GM18511 (cell line): ENCODE measurements around the gene LYPD6B.

Experiments used
- ATAC-seq: cut with Tn5 transposase; IDR thresholded peaks from one replicate; pipeline ENCODE4 v1.9.1; 2021; ENCODE audit warnings: mild to moderate bottlenecking, moderate library complexity; ENCODE audit not compliant: unreplicated experiment

Gene LYPD6B

GRCh38 chr2:149037851-149038250 lies 648 bp upstream of the LYPD6B start:
- no peak for ATAC-seq

GRCh38 chr2:149039213-149039724 lies 770 bp downstream of the LYPD6B start:
- no peak for ATAC-seq

- ATAC-seq, result no peak
These were observed 2.0 kb downstream of the LYPD6B start for GRCh38 chr2:149040451-149040850.

GRCh38 chr2:149041482-149041881 lies 3.0 kb downstream of the LYPD6B start:
- ATAC-seq, result no peak

- ATAC-seq, result no peak
These were observed 4.4 kb downstream of the LYPD6B start for GRCh38 chr2:149042881-149043280.

- no peak for ATAC-seq
These were observed 6.0 kb downstream of the LYPD6B start for GRCh38 chr2:149044500-149044899.

- ATAC-seq, result no peak
These were observed 8.6 kb downstream of the LYPD6B start for GRCh38 chr2:149047118-149047517.

- no peak for ATAC-seq
These were observed 10.6 kb downstream of the LYPD6B start for GRCh38 chr2:149049142-149049541.

- ATAC-seq, result peak; percentile 92
These were observed 11.7 kb downstream of the LYPD6B start for GRCh38 chr2:149050188-149050587.

GRCh38 chr2:149055751-149056150 lies 17.3 kb downstream of the LYPD6B start:
- ATAC-seq, result no peak

- ATAC-seq, result no peak
These were observed 18.2 kb downstream of the LYPD6B start for GRCh38 chr2:149056541-149057255.

- ATAC-seq, result no peak
These were observed 18.9 kb downstream of the LYPD6B start for GRCh38 chr2:149057401-149057800.

GRCh38 chr2:149058936-149059335 lies 20.4 kb downstream of the LYPD6B start:
- ATAC-seq, result no peak

- ATAC-seq, result no peak
These were observed 21.3 kb downstream of the LYPD6B start for GRCh38 chr2:149059822-149060221.

GRCh38 chr2:149061133-149061745 lies 22.7 kb downstream of the LYPD6B start:
- ATAC-seq, result no peak

- no peak for ATAC-seq
These were observed 24.0 kb downstream of the LYPD6B start for GRCh38 chr2:149062531-149062930.

GRCh38 chr2:149063177-149063576 lies 24.7 kb downstream of the LYPD6B start:
- no peak for ATAC-seq

GRCh38 chr2:149064365-149064841 lies 25.9 kb downstream of the LYPD6B start:
- ATAC-seq, result no peak

- no peak for ATAC-seq
These were observed 26.5 kb downstream of the LYPD6B start for GRCh38 chr2:149064856-149065630.

GRCh38 chr2:149068225-149068995 lies 29.9 kb downstream of the LYPD6B start:
- ATAC-seq, result no peak
